K562 (cell line): ENCODE results near the gene PLCL1. TPM values are rescaled to one million over a fixed set of nuclear protein-coding genes. Genes with fewer than 3 reads are reported as not detected.

Experiments
- ATAC-seq: fragments of 200-7000 bp; cut with Tn5 transposase; 3 replicates; pipeline ENCODE4 v1.9.1; 2020; ENCODE audit warnings: moderate library complexity
- BruUV-seq: library from RNA; stranded (reverse); fragments of 400-500 nt; replicated peaks from 2 replicates; lab custom pipeline; 2021; lab: Mats Ljungman, UMichigan
- CTCF ChIA-PET: fragments of 300-600 bp; formaldehyde crosslinking; extraction: SDS; loops from one replicate; lab custom pipeline; 2021; ENCODE audit warnings: low intra/inter-chr PET ratio; lab: Yijun Ruan, JAX
- POLR2A ChIA-PET: fragments of 300-600, 350-650 bp; sonication (Branson Sonifier 250); formaldehyde crosslinking; extraction: SDS; loops from one replicate; lab custom pipeline; 2021; ENCODE audit warnings: antibody characterized with exemption, inconsistent platforms; lab: Yijun Ruan, JAX
- DNase-seq, 4 experiments: peaks; one replicate each; pipeline versions ENCODE4 v3.0.0 to v3.0.0-alpha.2; 2011 to 2018; ENCODE audit warnings: low spot score in 3 of 4, mixed read lengths in 3 of 4; ENCODE audit errors: extremely low read depth in 1 of 4
- FAIRE-seq: peaks from 2 replicates; lab custom pipeline; 2011; peaks lifted over from hg19 to GRCh38; lab: Jason Lieb, UNC
- H2AFZ ChIP-seq: 2 replicates; pipeline ENCODE4 v1.6.0; 2011; ENCODE audit warnings: low read depth, low read length, control low read depth, inconsistent platforms
- H3K27ac ChIP-seq: fragments of 200-600 bp; 3 replicates; pipeline ENCODE4 v1.8.0; 2011; ENCODE audit warnings: low read depth, mild to moderate bottlenecking, control low read depth, inconsistent platforms, low read length, moderate library complexity, mixed read lengths; ENCODE audit errors: extremely low read depth
- H3K27me3 ChIP-seq, 2 experiments: fragments of 300-600 bp in 1 of 2; 2 replicates in 1 of 2; 3 replicates in 1 of 2; pipeline versions ENCODE4 v1.6.0 to v1.8.0; 2011; ENCODE audit warnings: inconsistent platforms in 2 of 2, low read length in 2 of 2, mild to moderate bottlenecking in 1 of 2, mixed read lengths in 1 of 2, moderate library complexity in 1 of 2; ENCODE audit not compliant: control insufficient read depth in 2 of 2, insufficient read depth in 2 of 2
- H3K36me3 ChIP-seq: fragments of 300-600 bp; 3 replicates; pipeline ENCODE4 v1.8.0; 2011; ENCODE audit warnings: mild to moderate bottlenecking, low read length, inconsistent platforms; ENCODE audit not compliant: control insufficient read depth, insufficient read depth
- H3K4me1 ChIP-seq, 2 experiments: fragments of 200-600 bp in 1 of 2; replicated peaks in 1 of 2; 2 replicates in 1 of 2; 3 replicates in 1 of 2; pipeline versions ENCODE4 v1.5.1 to v1.8.0; 2011; ENCODE audit warnings: inconsistent platforms in 2 of 2, low read length in 2 of 2, mild to moderate bottlenecking in 1 of 2, mixed read lengths in 1 of 2, moderate library complexity in 1 of 2; ENCODE audit not compliant: control insufficient read depth in 2 of 2, insufficient read depth in 2 of 2
- H3K4me2 ChIP-seq: 2 replicates; pipeline ENCODE4 v1.6.1; 2011; ENCODE audit warnings: low read length, control low read depth, inconsistent platforms, mixed read lengths; ENCODE audit not compliant: insufficient read depth
- H3K4me3 ChIP-seq: fragments of 200-600 bp; sonication (generic), shearing (Covaris generic); 2 replicates; pipeline ENCODE4 v1.5.1; 2016; ENCODE audit warnings: control low read depth, inconsistent platforms
- H3K79me2 ChIP-seq: fragments of 200-600 bp; 3 replicates; pipeline ENCODE4 v1.8.0; 2011; ENCODE audit warnings: low read length, inconsistent platforms; ENCODE audit not compliant: control insufficient read depth, insufficient read depth
- H3K9ac ChIP-seq, 2 experiments: 2 replicates each; pipeline versions ENCODE4 v1.6.0 to v1.6.1; 2011; ENCODE audit warnings: low read depth in 2 of 2, low read length in 2 of 2, control low read depth in 1 of 2, inconsistent platforms in 1 of 2, mild to moderate bottlenecking in 1 of 2, mixed read lengths in 1 of 2; ENCODE audit not compliant: insufficient read depth in 1 of 2
- H3K9me1 ChIP-seq: one replicate; pipeline ENCODE4 v1.6.0; 2011; ENCODE audit warnings: inconsistent platforms, mild to moderate bottlenecking, low read length, moderate library complexity; ENCODE audit not compliant: control insufficient read depth, insufficient read depth
- H3K9me3 ChIP-seq: replicated peaks from 2 replicates; pipeline ENCODE4 v1.5.1; 2011; ENCODE audit warnings: low read depth, low read length, inconsistent platforms; ENCODE audit not compliant: control insufficient read depth, insufficient read depth
- H4K20me1 ChIP-seq: replicated peaks from 2 replicates; pipeline ENCODE4 v1.6.1; 2011; ENCODE audit warnings: low read length, inconsistent platforms, mixed read lengths; ENCODE audit not compliant: control insufficient read depth, insufficient read depth
- ARID3A ChIP-seq: IDR thresholded peaks from 2 replicates; pipeline ENCODE4 v1.6.1; 2012; ENCODE audit warnings: low read depth, low read length, improper control_type of control experiment, borderline replicate concordance
- BCL6 ChIP-seq: fragments of 250-450 bp; sonication (Bioruptor Pico); IDR thresholded peaks from 2 replicates; pipeline ENCODE4 v1.4.0; 2020
- CBX5 ChIP-seq: IDR thresholded peaks from 2 replicates; pipeline ENCODE4 v1.6.1; 2014; ENCODE audit warnings: low read depth, borderline replicate concordance
- IFI16 ChIP-seq: fragments of 250-450 bp; sonication (Bioruptor Pico); IDR thresholded peaks from 2 replicates; pipeline ENCODE4 v2.1.2; 2022; ENCODE audit warnings: mild to moderate bottlenecking, inconsistent platforms
- MXI1 ChIP-seq: IDR thresholded peaks from 2 replicates; pipeline ENCODE4 v1.6.1; 2011; ENCODE audit warnings: low read depth, mild to moderate bottlenecking, improper control_type of control experiment, low read length
- NFE2 ChIP-seq: IDR thresholded peaks from 2 replicates; pipeline ENCODE4 v1.6.1; 2014; ENCODE audit warnings: antibody characterized with exemption, low read depth
- PML ChIP-seq: IDR thresholded peaks from 2 replicates; pipeline ENCODE4 v1.6.1; 2012; ENCODE audit warnings: low read length, inconsistent platforms
- PYGO2 ChIP-seq: fragments of 450-650 bp; IDR thresholded peaks from 2 replicates; pipeline ENCODE4 v1.6.1; 2016; ENCODE audit warnings: mild to moderate bottlenecking, missing genetic modification characterization, moderate library complexity, missing compliant biosample characterization
- RAD51 ChIP-seq: fragments of 450-650 bp; IDR thresholded peaks from 2 replicates; pipeline ENCODE4 v1.7.1; 2016; ENCODE audit warnings: low read depth, mild to moderate bottlenecking, borderline replicate concordance
- SRSF7 ChIP-seq: fragments of 200-400 bp; formaldehyde crosslinking; optimal IDR thresholded peaks from 2 replicates; pipeline ENCODE3; 2017; ENCODE audit warnings: mild to moderate bottlenecking, low read depth, low read length
- TRIM28 ChIP-seq: fragments of 450-650 bp; IDR thresholded peaks from 2 replicates; pipeline ENCODE4 v1.6.1; 2017
- U2AF2 ChIP-seq: fragments of 200-400 bp; formaldehyde crosslinking; optimal IDR thresholded peaks from 2 replicates; pipeline ENCODE3; 2017; ENCODE audit warnings: low read depth, mild to moderate bottlenecking, low read length
- ZNF184 ChIP-seq: sonication (generic); formaldehyde crosslinking; IDR thresholded peaks from 2 replicates; pipeline ENCODE4 v1.5.0; 2020; ENCODE audit warnings: missing genetic modification reagents
- ZNF277 ChIP-seq: fragments of 250-450 bp; sonication (Bioruptor Pico); IDR thresholded peaks from 2 replicates; pipeline ENCODE4 v1.8.0; 2022; ENCODE audit warnings: inconsistent platforms, mild to moderate bottlenecking, moderate library complexity, borderline replicate concordance
- WGBS: fragments of 100-300 bp; shearing (Covaris generic); methylation state at CpG from one replicate; pipeline ENCODE4 v1.1.6; 2016; ENCODE audit warnings: low coverage, mixed read lengths; ENCODE audit not compliant: insufficient coverage; ENCODE audit errors: missing lambda C conversion rate; 5-methylcytosine and 5-hydroxymethylcytosine counted together
- in situ Hi-C: fragments of 300-500 bp; cut with MboI; formaldehyde crosslinking; loops from 4 replicates; pipeline ENCODE4 v1.15.0; 2018; ENCODE audit warnings: inconsistent platforms, mixed read lengths
- intact Hi-C: fragments of 100-400 bp; cut with micrococcal nuclease; formaldehyde crosslinking; loops from 2 replicates; pipeline ENCODE4 v1.14.2; 2022
- polyA plus RNA-seq, 8 experiments: library from polyadenylated mRNA; depleted of rRNA in 4 of 8; stranded (reverse) in 5 of 8; unstranded in 3 of 8; fragments of >200 nt; fragmentation: Nextera tagmentation in 2 of 8; fragmentation: Illumina TruSeq in 1 of 8; extraction: Ambion mirVana in 2 of 8; extraction: Trizol in 1 of 8; gene quantifications; 2 replicates each; pipeline versions ENCODE4 v1.2.1 to v1.2.3, GENCODE V29; 2011 to 2014; ENCODE audit warnings: inconsistent platforms in 1 of 8, missing spikeins in 1 of 8
- total RNA-seq, 7 experiments: library from RNA; depleted of rRNA in 6 of 7; stranded (reverse); fragments of >200 nt in 6 of 7; fragmentation: Illumina TruSeq in 2 of 7; extraction: Trizol in 2 of 7; gene quantifications; 2 replicates each; pipeline versions ENCODE4 v1.2.1 to v1.2.3, GENCODE V29; 2011 to 2021; ENCODE audit warnings: low replicate concordance in 1 of 7
- TF ChIP-seq, protein P1 (sequence below): IDR thresholded peaks from 2 replicates; pipeline ENCODE4 v1.6.1; 2011; ENCODE audit warnings: borderline replicate concordance, low read depth, mild to moderate bottlenecking, moderate library complexity, low read length; ENCODE audit not compliant: insufficient read depth, poor library complexity, severe bottlenecking

The PLCL1 gene
- total and polyA plus RNA-seq, 9 of the 15 experiments (the other 6 are each of a cell fraction or from before 2014, with no cell fraction given) = 2.0 to 17.7 (median 8.6) TPM

DNA sequence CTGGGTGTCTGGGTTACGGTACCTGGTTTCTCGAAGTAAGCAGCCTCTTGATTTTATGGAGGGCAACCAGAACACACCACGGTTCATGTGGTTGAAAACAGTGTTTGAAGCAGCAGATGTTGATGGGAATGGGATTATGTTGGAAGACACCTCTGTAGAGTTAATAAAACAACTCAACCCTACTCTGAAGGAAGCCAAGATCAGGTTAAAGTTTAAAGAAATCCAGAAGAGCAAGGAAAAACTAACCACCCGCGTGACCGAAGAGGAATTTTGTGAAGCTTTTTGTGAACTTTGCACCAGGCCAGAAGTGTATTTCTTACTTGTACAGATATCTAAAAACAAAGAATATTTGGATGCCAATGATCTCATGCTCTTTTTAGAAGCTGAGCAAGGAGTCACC, 279.8 kb downstream of the PLCL1 start:
- ChIA-PET CTCF (no interaction called here), POLR2A (no interaction called here)
- Histone ChIP-seq H3K36me3 (peaks cover 27% of the 10 kb centered on the region), H4K20me1 (no peaks in the 10 kb centered on the region), H3K9me3 (no peaks in the 10 kb centered on the region), H2AFZ (no peak overlapping the region), H3K27me3 (no peaks in the 10 kb centered on the region), H3K9me1 (no peaks in the 10 kb centered on the region), H3K4me1 (no peaks in the 10 kb centered on the region), H3K27ac (no peak overlapping the region), H3K79me2 (no peaks in the 10 kb centered on the region; the same call in 2 of the 3 replicates), H3K4me2 (no peak overlapping the region), H3K4me3 (no peak overlapping the region), H3K9ac (no peak overlapping the region)
- FAIRE-seq = no peak
- WGBS = 91% methylated on average over 6 of the region's 6 CpGs
- in situ Hi-C loops = no loop called here
- no peak for TF ChIP-seq PML
- no peak for TF ChIP-seq ZNF277 (CRISPR knock-in tag)
- TF ChIP-seq U2AF2 = no peak
- TF ChIP-seq SRSF7 = no peak
- no peak for TF ChIP-seq BCL6
- no peak for TF ChIP-seq IFI16 (CRISPR knock-in tag)
- no peak for TF ChIP-seq PYGO2 (tag)
- TF ChIP-seq CBX5 = no peak
- TF ChIP-seq ARID3A = no peak
- TF ChIP-seq, protein P1, sequence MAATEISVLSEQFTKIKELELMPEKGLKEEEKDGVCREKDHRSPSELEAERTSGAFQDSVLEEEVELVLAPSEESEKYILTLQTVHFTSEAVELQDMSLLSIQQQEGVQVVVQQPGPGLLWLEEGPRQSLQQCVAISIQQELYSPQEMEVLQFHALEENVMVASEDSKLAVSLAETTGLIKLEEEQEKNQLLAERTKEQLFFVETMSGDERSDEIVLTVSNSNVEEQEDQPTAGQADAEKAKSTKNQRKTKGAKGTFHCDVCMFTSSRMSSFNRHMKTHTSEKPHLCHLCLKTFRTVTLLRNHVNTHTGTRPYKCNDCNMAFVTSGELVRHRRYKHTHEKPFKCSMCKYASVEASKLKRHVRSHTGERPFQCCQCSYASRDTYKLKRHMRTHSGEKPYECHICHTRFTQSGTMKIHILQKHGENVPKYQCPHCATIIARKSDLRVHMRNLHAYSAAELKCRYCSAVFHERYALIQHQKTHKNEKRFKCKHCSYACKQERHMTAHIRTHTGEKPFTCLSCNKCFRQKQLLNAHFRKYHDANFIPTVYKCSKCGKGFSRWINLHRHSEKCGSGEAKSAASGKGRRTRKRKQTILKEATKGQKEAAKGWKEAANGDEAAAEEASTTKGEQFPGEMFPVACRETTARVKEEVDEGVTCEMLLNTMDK = no peak
- no peak for TF ChIP-seq MXI1
- no peak for TF ChIP-seq NFE2
- TF ChIP-seq RAD51 = no peak
- no peak for TF ChIP-seq TRIM28
- TF ChIP-seq ZNF184 (CRISPR knock-in tag) = no peak
- DNase-seq = no peak
- intact Hi-C loops = no loop called here
- ATAC-seq = no peak
- BruUV-seq = no TSS peak
